GM12891 (cell line): ENCODE measurements around the gene CLCA2.

ENCODE experiments used
- DNase-seq: peaks from one replicate; pipeline ENCODE4 v3.0.0; 2011; ENCODE audit warnings: low spot score; ENCODE audit not compliant: insufficient read length
- FAIRE-seq: peaks from 2 replicates; lab custom pipeline; 2011; peaks lifted over from hg19 to GRCh38; lab: Jason Lieb, UNC
- PAX5 ChIP-seq: IDR thresholded peaks from 2 replicates; pipeline ENCODE4 v1.6.1; 2011; ENCODE audit warnings: low read length, moderate library complexity, mild to moderate bottlenecking; ENCODE audit not compliant: insufficient read depth, severe bottlenecking
- POLR2A ChIP-seq: IDR thresholded peaks from 2 replicates; pipeline ENCODE4 v1.6.1; 2011; ENCODE audit warnings: low read depth, low read length, control low read depth
- POLR2AphosphoS5 ChIP-seq: IDR thresholded peaks from 2 replicates; pipeline ENCODE4 v1.6.1; 2011; ENCODE audit warnings: low read depth, low read length, control low read depth
- POU2F2 ChIP-seq: IDR thresholded peaks from 2 replicates; pipeline ENCODE4 v1.6.1; 2011; ENCODE audit warnings: low read depth, mild to moderate bottlenecking, control low read depth, low read length, moderate library complexity
- SPI1 ChIP-seq: IDR thresholded peaks from 2 replicates; pipeline ENCODE4 v1.6.1; 2011; ENCODE audit warnings: low read depth, low read length, control low read depth
- TAF1 ChIP-seq: IDR thresholded peaks from 2 replicates; pipeline ENCODE4 v1.6.1; 2011; ENCODE audit warnings: low read depth, low read length, control low read depth

The CLCA2 gene

GRCh38 chr1:86394416-86394815 is 29.6 kb upstream of the CLCA2 start:
- DNase-seq (no peak), FAIRE-seq (no peak)
- TF ChIP-seq TAF1 = no peak
- no peak for TF ChIP-seq POU2F2
- TF ChIP-seq POLR2AphosphoS5 = no peak
- no peak for TF ChIP-seq PAX5

GRCh38 chr1:86395751-86396497 is 28.0 kb upstream of the CLCA2 start, which contains the start of gene ODF2L:
TSS of gene ODF2L (minus strand) at chr1:86396323. CDS start at chr1:86387027, 9,296 bp downstream.
- FAIRE-seq = peak; percentile 95
- TF ChIP-seq POU2F2 (no peak), PAX5 (peak; percentile 84), POLR2AphosphoS5 (peak; percentile 60; the same call in 1 of the 2 replicates)
- DNase-seq = peak; percentile 62

- TF ChIP-seq SPI1 = 0 out of 2 replicates have a peak, but pooled peaks have one; percentile 27
- no peak for TF ChIP-seq POU2F2
- TF ChIP-seq POLR2AphosphoS5 = no peak
- no peak for FAIRE-seq
- DNase-seq = no peak
These were observed 27.5 kb upstream of the CLCA2 start for GRCh38 chr1:86396498-86396890.

- TF ChIP-seq POU2F2 (no peak), SPI1 (no peak), POLR2AphosphoS5 (no peak), TAF1 (no peak), PAX5 (no peak), POLR2A (no peak)
- FAIRE-seq (no peak), DNase-seq (no peak)
These were observed 14.5 kb upstream of the CLCA2 start for GRCh38 chr1:86409416-86410021.

- TF ChIP-seq POLR2AphosphoS5 = no peak
- no peak for TF ChIP-seq TAF1
- no peak for TF ChIP-seq SPI1
- no peak for TF ChIP-seq PAX5
- TF ChIP-seq POLR2A = no peak
- no peak for TF ChIP-seq POU2F2
- DNase-seq (no peak), FAIRE-seq (no peak)
These were observed 13.1 kb upstream of the CLCA2 start for GRCh38 chr1:86410879-86411278.

GRCh38 chr1:86416343-86416742 is 7.6 kb upstream of the CLCA2 start:
- DNase-seq (no peak), FAIRE-seq (no peak)
- TF ChIP-seq POLR2AphosphoS5 = no peak
- no peak for TF ChIP-seq TAF1
- no peak for TF ChIP-seq POU2F2
- no peak for TF ChIP-seq PAX5
- no peak for TF ChIP-seq POLR2A
- no peak for TF ChIP-seq SPI1

- peak; percentile 85 for FAIRE-seq
- DNase-seq = peak; percentile 52
- no peak for TF ChIP-seq POLR2AphosphoS5
- no peak for TF ChIP-seq POU2F2
- no peak for TF ChIP-seq TAF1
- TF ChIP-seq SPI1 = no peak
- no peak for TF ChIP-seq POLR2A
- no peak for TF ChIP-seq PAX5
These were observed 4.6 kb upstream of the CLCA2 start for GRCh38 chr1:86419277-86419903.

- DNase-seq = no peak
- FAIRE-seq = no peak
- TF ChIP-seq POLR2AphosphoS5 (no peak), PAX5 (no peak), SPI1 (no peak), POU2F2 (no peak), POLR2A (no peak), TAF1 (no peak)
These were observed 2.2 kb upstream of the CLCA2 start for GRCh38 chr1:86421601-86422280.

GRCh38 chr1:86423473-86423872 is 498 bp upstream of the CLCA2 start:
- DNase-seq = no peak
- TF ChIP-seq TAF1 = no peak
- TF ChIP-seq PAX5 = no peak
- no peak for TF ChIP-seq POU2F2
- FAIRE-seq = no peak
